Measurements from ENCODE around the gene TBX3.

The TBX3 gene

GRCh38 chr12:114668151-114668885 is 15.7 kb downstream of the TBX3 start:
- peak; percentile 90 for DNase-seq (ENCODE audit: low spot score)

GRCh38 chr12:114667669-114668150 is 16.3 kb downstream of the TBX3 start:
- DNase-seq (ENCODE audit: low spot score) = no peak

GRCh38 chr12:114666746-114667668 is 17.0 kb downstream of the TBX3 start:
- DNase-seq (ENCODE audit: low spot score) = peak; percentile 79

GRCh38 chr12:114665411-114666260 is 18.3 kb downstream of the TBX3 start:
- peak; percentile 72 for DNase-seq (ENCODE audit: low spot score)

GRCh38 chr12:114664651-114665320 is 19.2 kb downstream of the TBX3 start:
- DNase-seq (ENCODE audit: low spot score) = peak; percentile 66

- DNase-seq (ENCODE audit: low spot score) = peak; percentile 78
Observed at GRCh38 chr12:114662512-114663177, 21.3 kb downstream of the TBX3 start.

GRCh38 chr12:114661245-114661644 is 22.7 kb downstream of the TBX3 start:
- DNase-seq (ENCODE audit: low spot score) = no peak

- no peak for DNase-seq (ENCODE audit: low spot score)
Observed at GRCh38 chr12:114659084-114659483, 24.9 kb downstream of the TBX3 start.

GRCh38 chr12:114658002-114658441 is 26.0 kb downstream of the TBX3 start:
- no peak for DNase-seq (ENCODE audit: low spot score)

- no peak for DNase-seq (ENCODE audit: low spot score)
Observed at GRCh38 chr12:114657597-114657920, 26.4 kb downstream of the TBX3 start.

GRCh38 chr12:114656906-114657596 is 26.9 kb downstream of the TBX3 start:
- DNase-seq (ENCODE audit: low spot score) = no peak

- DNase-seq (ENCODE audit: low spot score) = no peak
Observed at GRCh38 chr12:114655934-114656749, 27.8 kb downstream of the TBX3 start.

- no peak for DNase-seq (ENCODE audit: low spot score)
Observed at GRCh38 chr12:114649585-114649984, 34.4 kb downstream of the TBX3 start.

- no peak for DNase-seq (ENCODE audit: low spot score)
Observed at GRCh38 chr12:114648711-114649110, 35.3 kb downstream of the TBX3 start.

GRCh38 chr12:114638790-114639435 is 45.1 kb downstream of the TBX3 start:
- DNase-seq (ENCODE audit: low spot score) = no peak

GRCh38 chr12:114636723-114637480 is 47.1 kb downstream of the TBX3 start:
- peak; percentile 69 for DNase-seq (ENCODE audit: low spot score)

GRCh38 chr12:114631242-114631641 is 52.7 kb downstream of the TBX3 start:
- DNase-seq (ENCODE audit: low spot score) = no peak

GRCh38 chr12:114628199-114628598 is 55.8 kb downstream of the TBX3 start:
- no peak for DNase-seq (ENCODE audit: low spot score)

Measured in ecto neural progenitor cell (in vitro differentiated cells).